ENCODE results near the gene DHX15.

The DHX15 gene

GRCh38 chr4:24584211-24584850, at the start of gene DHX15:
Gene DHX15, minus strand, starts transcription at chr4:24584554. Its CDS starts 161 bp downstream, at chr4:24584393.
- peak; percentile 95 for DNase-seq (ENCODE audit: low spot score)

GRCh38 chr4:24632011-24632410, 47.7 kb upstream of the DHX15 start:
- DNase-seq (ENCODE audit: low spot score), result no peak

GRCh38 chr4:24630937-24631336, 46.6 kb upstream of the DHX15 start:
- DNase-seq (ENCODE audit: low spot score), result no peak

GRCh38 chr4:24625091-24625490, 40.7 kb upstream of the DHX15 start:
- DNase-seq (ENCODE audit: low spot score), result no peak

GRCh38 chr4:24624381-24624780, 40.0 kb upstream of the DHX15 start:
- DNase-seq (ENCODE audit: low spot score), result no peak

GRCh38 chr4:24622146-24622834, 37.9 kb upstream of the DHX15 start:
- no peak for DNase-seq (ENCODE audit: low spot score)

GRCh38 chr4:24615977-24616376, 31.6 kb upstream of the DHX15 start:
- DNase-seq (ENCODE audit: low spot score), result no peak

GRCh38 chr4:24614881-24615280, 30.5 kb upstream of the DHX15 start:
- no peak for DNase-seq (ENCODE audit: low spot score)

- DNase-seq (ENCODE audit: low spot score), result no peak
These were observed 29.1 kb upstream of the DHX15 start for GRCh38 chr4:24613502-24613901.

GRCh38 chr4:24611575-24611974, 27.2 kb upstream of the DHX15 start:
- no peak for DNase-seq (ENCODE audit: low spot score)

GRCh38 chr4:24607334-24607733, 23.0 kb upstream of the DHX15 start:
- DNase-seq (ENCODE audit: low spot score), result no peak

GRCh38 chr4:24605216-24605615, 20.9 kb upstream of the DHX15 start:
- no peak for DNase-seq (ENCODE audit: low spot score)

GRCh38 chr4:24604558-24605214, 20.3 kb upstream of the DHX15 start:
- DNase-seq (ENCODE audit: low spot score), result no peak

GRCh38 chr4:24603343-24603742, 19.0 kb upstream of the DHX15 start:
- no peak for DNase-seq (ENCODE audit: low spot score)

GRCh38 chr4:24601121-24601520, 16.8 kb upstream of the DHX15 start:
- no peak for DNase-seq (ENCODE audit: low spot score)

GRCh38 chr4:24599275-24599674, 14.9 kb upstream of the DHX15 start:
- no peak for DNase-seq (ENCODE audit: low spot score)

- no peak for DNase-seq (ENCODE audit: low spot score)
These were observed 13.7 kb upstream of the DHX15 start for GRCh38 chr4:24598025-24598424.

- no peak for DNase-seq (ENCODE audit: low spot score)
These were observed 11.3 kb upstream of the DHX15 start for GRCh38 chr4:24595659-24596058.

- no peak for DNase-seq (ENCODE audit: low spot score)
These were observed 10.5 kb upstream of the DHX15 start for GRCh38 chr4:24594887-24595286.

- no peak for DNase-seq (ENCODE audit: low spot score)
These were observed 5.1 kb upstream of the DHX15 start for GRCh38 chr4:24589448-24589847.

- DNase-seq (ENCODE audit: low spot score), result no peak
These were observed 4.0 kb upstream of the DHX15 start for GRCh38 chr4:24588216-24588954.

GRCh38 chr4:24583451-24584210, 723 bp downstream of the DHX15 start:
- peak; percentile 71 for DNase-seq (ENCODE audit: low spot score)

Measured in AG08396 (cell line).